Measurements from ENCODE around the gene INSYN2B. TPM values are rescaled to one million over a fixed set of nuclear protein-coding genes. Genes with fewer than 3 reads are reported as not detected.

Gene INSYN2B
- total and polyA plus RNA-seq, 2 donors, result 0.05 to 0.26 TPM

GRCh38 chr5:169992789-169993484, 12.6 kb upstream of the INSYN2B start:
- DNase-seq (ENCODE audit: extremely low spot score), result no peak
- Histone ChIP-seq H3K4me3 (ENCODE audit: low read depth, low read length) (no peak overlapping the region), H3K27ac (ENCODE audit: low read depth) (no peak overlapping the region), H3K4me1 (ENCODE audit: insufficient read depth) (no peaks in the 10 kb centered on the region), H3K36me3 (ENCODE audit: insufficient read depth) (no peaks in the 10 kb centered on the region)
- WGBS, result 76% methylated on average over 2 of the region's 2 CpGs

- no peak for DNase-seq (ENCODE audit: extremely low spot score)
- WGBS, result 81% methylated on average over 8 of the region's 8 CpGs
- no peaks in the 10 kb centered on the region for H3K36me3 ChIP-seq (ENCODE audit: insufficient read depth)
These were observed 11.0 kb upstream of the INSYN2B start for GRCh38 chr5:169991115-169991869.

GRCh38 chr5:169989365-169989764, 9.1 kb upstream of the INSYN2B start:
- WGBS, result 37% methylated on average over 1 of the region's 1 CpG
- Histone ChIP-seq H3K4me3 (ENCODE audit: low read depth, low read length) (no peak overlapping the region), H3K27ac (ENCODE audit: low read depth) (no peak overlapping the region), H3K36me3 (ENCODE audit: insufficient read depth) (no peaks in the 10 kb centered on the region), H3K4me1 (ENCODE audit: insufficient read depth) (no peaks in the 10 kb centered on the region)
- no peak for DNase-seq (ENCODE audit: extremely low spot score)

More at GRCh38 chr5:169991115-169991869, 11.0 kb upstream of the INSYN2B start:
- Histone ChIP-seq H3K27ac (ENCODE audit: low read depth) (no peak overlapping the region), H3K4me3 (ENCODE audit: low read depth, low read length) (no peak overlapping the region), H3K4me1 (ENCODE audit: insufficient read depth) (no peaks in the 10 kb centered on the region)

- 75% methylated on average over 1 of the region's 1 CpG for WGBS
- H3K4me3 ChIP-seq (ENCODE audit: low read depth, low read length), result no peak overlapping the region
- no peaks in the 10 kb centered on the region for H3K4me1 ChIP-seq (ENCODE audit: insufficient read depth)
- no peak overlapping the region for H3K27ac ChIP-seq (ENCODE audit: low read depth)
- no peaks in the 10 kb centered on the region for H3K36me3 ChIP-seq (ENCODE audit: insufficient read depth)
- no peak for DNase-seq (ENCODE audit: extremely low spot score)
These were observed 8.7 kb upstream of the INSYN2B start for GRCh38 chr5:169988947-169989346.

- 77% methylated on average over 4 of the region's 4 CpGs for WGBS
- H3K36me3 ChIP-seq (ENCODE audit: insufficient read depth), result no peaks in the 10 kb centered on the region
- no peak overlapping the region for H3K27ac ChIP-seq (ENCODE audit: low read depth)
- DNase-seq (ENCODE audit: extremely low spot score), result no peak
- no peaks in the 10 kb centered on the region for H3K4me1 ChIP-seq (ENCODE audit: insufficient read depth)
- H3K4me3 ChIP-seq (ENCODE audit: low read depth, low read length), result no peak overlapping the region
These were observed 7.9 kb upstream of the INSYN2B start for GRCh38 chr5:169988206-169988605.

- H3K36me3 ChIP-seq (ENCODE audit: insufficient read depth), result no peaks in the 10 kb centered on the region
- no peak overlapping the region for H3K4me3 ChIP-seq (ENCODE audit: low read depth, low read length)
- no peak overlapping the region for H3K27ac ChIP-seq (ENCODE audit: low read depth)
- H3K4me1 ChIP-seq (ENCODE audit: insufficient read depth), result peaks cover 2% of the 10 kb centered on the region
- WGBS, result 17% methylated on average over 3 of the region's 3 CpGs
- DNase-seq (ENCODE audit: extremely low spot score), result no peak
These were observed 424 bp downstream of the INSYN2B start for GRCh38 chr5:169979871-169980270.

GRCh38 chr5:169978714-169979113, 1.6 kb downstream of the INSYN2B start:
- 53% methylated on average over 7 of the region's 7 CpGs for WGBS
- no peak overlapping the region for H3K27ac ChIP-seq (ENCODE audit: low read depth)
- no peak for DNase-seq (ENCODE audit: extremely low spot score)

GRCh38 chr5:169974121-169974770, 6.0 kb downstream of the INSYN2B start:
- Histone ChIP-seq H3K36me3 (ENCODE audit: insufficient read depth) (no peaks in the 10 kb centered on the region), H3K4me1 (ENCODE audit: insufficient read depth) (no peaks in the 10 kb centered on the region), H3K27ac (ENCODE audit: low read depth) (no peak overlapping the region), H3K4me3 (ENCODE audit: low read depth, low read length) (no peak overlapping the region)
- DNase-seq (ENCODE audit: extremely low spot score), result no peak
- 46% methylated on average over 6 of the region's 6 CpGs for WGBS

More at GRCh38 chr5:169978714-169979113, 1.6 kb downstream of the INSYN2B start:
- no peak overlapping the region for H3K4me3 ChIP-seq (ENCODE audit: low read depth, low read length)
- no peaks in the 10 kb centered on the region for H3K36me3 ChIP-seq (ENCODE audit: insufficient read depth)
- H3K4me1 ChIP-seq (ENCODE audit: insufficient read depth), result peaks cover 2% of the 10 kb centered on the region

- DNase-seq (ENCODE audit: extremely low spot score), result no peak
- H3K36me3 ChIP-seq (ENCODE audit: insufficient read depth), result no peaks in the 10 kb centered on the region
- no peak overlapping the region for H3K27ac ChIP-seq (ENCODE audit: low read depth)
- 70% methylated on average over 3 of the region's 3 CpGs for WGBS
- no peaks in the 10 kb centered on the region for H3K4me1 ChIP-seq (ENCODE audit: insufficient read depth)
- H3K4me3 ChIP-seq (ENCODE audit: low read depth, low read length), result no peak overlapping the region
These were observed 7.2 kb downstream of the INSYN2B start for GRCh38 chr5:169973056-169973455.

GRCh38 chr5:169971780-169972179, 8.5 kb downstream of the INSYN2B start:
- 93% methylated on average over 1 of the region's 1 CpG for WGBS
- H3K4me1 ChIP-seq (ENCODE audit: insufficient read depth), result no peaks in the 10 kb centered on the region
- H3K36me3 ChIP-seq (ENCODE audit: insufficient read depth), result no peaks in the 10 kb centered on the region
- H3K27ac ChIP-seq (ENCODE audit: low read depth), result no peak overlapping the region
- H3K4me3 ChIP-seq (ENCODE audit: low read depth, low read length), result no peak overlapping the region
- no peak for DNase-seq (ENCODE audit: extremely low spot score)

- H3K36me3 ChIP-seq (ENCODE audit: insufficient read depth), result no peaks in the 10 kb centered on the region
- H3K27ac ChIP-seq (ENCODE audit: low read depth), result no peak overlapping the region
- no peak for DNase-seq (ENCODE audit: extremely low spot score)
- no peaks in the 10 kb centered on the region for H3K4me1 ChIP-seq (ENCODE audit: insufficient read depth)
- 50% methylated on average over 8 of the region's 8 CpGs for WGBS
- H3K4me3 ChIP-seq (ENCODE audit: low read depth, low read length), result no peak overlapping the region
These were observed 9.2 kb downstream of the INSYN2B start for GRCh38 chr5:169970911-169971765.

- no peak for DNase-seq (ENCODE audit: extremely low spot score)
- Histone ChIP-seq H3K4me3 (ENCODE audit: low read depth, low read length) (no peak overlapping the region), H3K27ac (ENCODE audit: low read depth) (no peak overlapping the region), H3K4me1 (ENCODE audit: insufficient read depth) (no peaks in the 10 kb centered on the region), H3K36me3 (ENCODE audit: insufficient read depth) (no peaks in the 10 kb centered on the region)
These were observed 10.0 kb downstream of the INSYN2B start for GRCh38 chr5:169970339-169970738.

GRCh38 chr5:169964246-169964645, 16.0 kb downstream of the INSYN2B start:
- Histone ChIP-seq H3K36me3 (ENCODE audit: insufficient read depth) (no peaks in the 10 kb centered on the region), H3K27ac (ENCODE audit: low read depth) (no peak overlapping the region)
- WGBS, result 66% methylated on average over 5 of the region's 5 CpGs

More at GRCh38 chr5:169964246-169964645, 16.0 kb downstream of the INSYN2B start:
- no peak overlapping the region for H3K4me3 ChIP-seq (ENCODE audit: low read depth, low read length)
- no peaks in the 10 kb centered on the region for H3K4me1 ChIP-seq (ENCODE audit: insufficient read depth)
- no peak for DNase-seq (ENCODE audit: extremely low spot score)

Data from urinary bladder (tissue), 4 donors.